Caco-2 (cell line): ENCODE measurements around the gene FILIP1. TPM values are rescaled to one million over a fixed set of nuclear protein-coding genes. Genes with fewer than 3 reads are reported as not detected.
A peak's percentile ranks its signal among the peaks of the same experiment; 100 is the strongest.

ENCODE experiments used
- BruUV-seq: library from RNA; stranded (reverse); fragments of 400-500 nt; replicated peaks from 2 replicates; lab custom pipeline; 2021; lab: Mats Ljungman, UMichigan
- CTCF ChIA-PET: fragments of 300-600 bp; sonication (Branson Sonifier 250); formaldehyde crosslinking; loops from one replicate; lab custom pipeline; 2022; ENCODE audit warnings: antibody characterized with exemption; lab: Charles Lee
- POLR2A ChIA-PET: fragments of 300-600 bp; sonication (Branson Sonifier 250); formaldehyde crosslinking; loops from one replicate; lab custom pipeline; 2022; ENCODE audit warnings: antibody characterized with exemption; lab: Charles Lee
- DNase-seq, 2 experiments: peaks; one replicate each; pipeline versions ENCODE4 v3.0.0 to v3.0.0-alpha.2; 2020 to 2022
- H3K27me3 ChIP-seq: replicated peaks from 2 replicates; pipeline ENCODE4 v1.6.0; 2011; ENCODE audit warnings: low read length; ENCODE audit not compliant: control insufficient read depth, insufficient read depth
- H3K36me3 ChIP-seq: 2 replicates; pipeline ENCODE4 v1.5.1; 2011; ENCODE audit warnings: low read length; ENCODE audit not compliant: control insufficient read depth, insufficient read depth
- H3K4me1 ChIP-seq: fragments of 250-450 bp; sonication (Bioruptor Pico); 2 replicates; pipeline ENCODE4 v1.5.1; 2020; ENCODE audit warnings: mild to moderate bottlenecking
- H3K4me3 ChIP-seq: 2 replicates; pipeline ENCODE4 v1.5.1; 2011; ENCODE audit warnings: low read depth, mild to moderate bottlenecking, control low read depth, low read length
- H3K9me3 ChIP-seq: fragments of 250-450 bp; sonication (Bioruptor Pico); 2 replicates; pipeline ENCODE4 v1.5.1; 2020; ENCODE audit warnings: mild to moderate bottlenecking, moderate library complexity
- H3K27ac Mint-ChIP-seq: one replicate; pipeline ENCODE4 v1.8.0; 2022; ENCODE audit warnings: mixed read lengths; ENCODE audit not compliant: unreplicated experiment
- H3K27me3 Mint-ChIP-seq: one replicate; pipeline ENCODE4 v1.8.0; 2022; ENCODE audit warnings: mixed read lengths; ENCODE audit not compliant: insufficient read depth, unreplicated experiment
- H3K36me3 Mint-ChIP-seq: one replicate; pipeline ENCODE4 v1.8.0; 2022; ENCODE audit warnings: mild to moderate bottlenecking, mixed read lengths; ENCODE audit not compliant: insufficient read depth, unreplicated experiment
- H3K4me1 Mint-ChIP-seq: one replicate; pipeline ENCODE4 v1.8.0; 2022; ENCODE audit warnings: low read depth, mixed read lengths; ENCODE audit not compliant: unreplicated experiment
- H3K4me3 Mint-ChIP-seq: one replicate; pipeline ENCODE4 v1.8.0; 2022; ENCODE audit warnings: mild to moderate bottlenecking, moderate library complexity, mixed read lengths; ENCODE audit not compliant: unreplicated experiment
- H3K9me3 Mint-ChIP-seq: one replicate; pipeline ENCODE4 v1.8.0; 2022; ENCODE audit warnings: mixed read lengths; ENCODE audit not compliant: unreplicated experiment
- intact Hi-C: fragments of 100-400 bp; cut with micrococcal nuclease; formaldehyde crosslinking; loops from one replicate; pipeline ENCODE4 v1.10.0; 2022; ENCODE audit not compliant: unreplicated experiment
- total RNA-seq: library from RNA; stranded (reverse); gene quantifications from 2 replicates; pipeline ENCODE4 v1.2.3, GENCODE V29; 2022
- TF ChIP-seq, protein P1 (sequence below), 2 experiments: fragments of 200-600 bp in 1 of 2; IDR thresholded peaks; 1 replicate in 1 of 2; 2 replicates in 1 of 2; pipeline versions ENCODE4 v1.5.1 to v1.8.0; 2011 to 2022; ENCODE audit warnings: antibody characterized with exemption in 1 of 2, control low read depth in 1 of 2, inconsistent platforms in 1 of 2, low read depth in 1 of 2, low read length in 1 of 2, mild to moderate bottlenecking in 1 of 2, moderate library complexity in 1 of 2; ENCODE audit not compliant: insufficient read depth in 1 of 2, severe bottlenecking in 1 of 2, unreplicated experiment in 1 of 2

The FILIP1 gene
- total RNA-seq, 1 experiment from 2014 or later, result 0.07 TPM

DNA sequence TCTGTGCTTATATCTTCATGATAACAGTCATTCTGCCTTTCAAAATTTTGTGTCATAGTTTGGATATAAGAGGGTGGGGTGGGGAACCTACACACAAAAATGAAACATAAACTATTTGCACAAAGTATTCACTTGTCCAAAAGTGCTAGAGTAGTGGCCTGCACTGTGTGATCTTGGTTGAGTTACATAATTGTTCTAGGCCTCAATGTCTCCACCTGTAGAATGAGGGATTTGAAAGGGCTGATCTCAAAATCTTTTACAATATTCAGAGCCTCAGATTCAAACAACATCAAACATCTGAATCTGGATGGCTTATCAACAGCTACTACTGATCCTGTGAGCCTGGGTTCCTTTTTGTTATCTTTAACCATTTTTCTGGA, 144.7 kb downstream of the FILIP1 start:
- DNase-seq, result no peak
- no peaks in the 10 kb centered on the region for H3K9me3 ChIP-seq
- Mint-ChIP-seq H3K27ac (no peak overlapping the region), H3K36me3 (no peaks in the 10 kb centered on the region), H3K9me3 (peaks cover 8% of the 10 kb centered on the region), H3K4me1 (peaks cover 6% of the 10 kb centered on the region), H3K27me3 (peaks cover 4% of the 10 kb centered on the region), H3K4me3 (peak overlapping the region; percentile 72)
- POLR2A ChIA-PET, result no interaction called here
- peaks cover 9% of the 10 kb centered on the region; the same call in 1 of the 2 replicates for H3K4me1 ChIP-seq
- peak overlapping the region; percentile 26; the same call in 1 of the 2 replicates for H3K4me3 ChIP-seq
- no TSS peak for BruUV-seq
- CTCF ChIA-PET, result no interaction called here
- TF ChIP-seq, protein P1, sequence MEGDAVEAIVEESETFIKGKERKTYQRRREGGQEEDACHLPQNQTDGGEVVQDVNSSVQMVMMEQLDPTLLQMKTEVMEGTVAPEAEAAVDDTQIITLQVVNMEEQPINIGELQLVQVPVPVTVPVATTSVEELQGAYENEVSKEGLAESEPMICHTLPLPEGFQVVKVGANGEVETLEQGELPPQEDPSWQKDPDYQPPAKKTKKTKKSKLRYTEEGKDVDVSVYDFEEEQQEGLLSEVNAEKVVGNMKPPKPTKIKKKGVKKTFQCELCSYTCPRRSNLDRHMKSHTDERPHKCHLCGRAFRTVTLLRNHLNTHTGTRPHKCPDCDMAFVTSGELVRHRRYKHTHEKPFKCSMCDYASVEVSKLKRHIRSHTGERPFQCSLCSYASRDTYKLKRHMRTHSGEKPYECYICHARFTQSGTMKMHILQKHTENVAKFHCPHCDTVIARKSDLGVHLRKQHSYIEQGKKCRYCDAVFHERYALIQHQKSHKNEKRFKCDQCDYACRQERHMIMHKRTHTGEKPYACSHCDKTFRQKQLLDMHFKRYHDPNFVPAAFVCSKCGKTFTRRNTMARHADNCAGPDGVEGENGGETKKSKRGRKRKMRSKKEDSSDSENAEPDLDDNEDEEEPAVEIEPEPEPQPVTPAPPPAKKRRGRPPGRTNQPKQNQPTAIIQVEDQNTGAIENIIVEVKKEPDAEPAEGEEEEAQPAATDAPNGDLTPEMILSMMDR (IDR thresholded peaks at IDR 0.05; ENCODE audit: insufficient read depth in 1 of 2, low read depth in 1 of 2, low read length in 1 of 2, severe bottlenecking in 1 of 2, unreplicated experiment in 1 of 2), result no peak
- H3K27me3 ChIP-seq, result no peaks in the 10 kb centered on the region
- H3K36me3 ChIP-seq, result no peaks in the 10 kb centered on the region
- intact Hi-C loops, result loop anchor here (5.0 kb wide), 1 partner anchor 52 kb away; no protein-coding TSS in a partner anchor

- Mint-ChIP-seq H3K27me3 (no peaks in the 10 kb centered on the region), H3K27ac (no peak overlapping the region), H3K9me3 (peaks cover 8% of the 10 kb centered on the region), H3K36me3 (no peaks in the 10 kb centered on the region), H3K4me1 (peaks cover 6% of the 10 kb centered on the region), H3K4me3 (no peak overlapping the region)
- Histone ChIP-seq H3K9me3 (no peaks in the 10 kb centered on the region), H3K27me3 (no peaks in the 10 kb centered on the region), H3K4me3 (no peak overlapping the region), H3K36me3 (no peaks in the 10 kb centered on the region), H3K4me1 (peaks cover 9% of the 10 kb centered on the region; the same call in 1 of the 2 replicates)
- intact Hi-C loops, result loop anchor here (5.0 kb wide), 1 partner anchor 51 kb away; no protein-coding TSS in a partner anchor
- CTCF ChIA-PET, result no interaction called here
- POLR2A ChIA-PET, result no interaction called here
- no peak for DNase-seq
- BruUV-seq, result no TSS peak
- TF ChIP-seq, protein P1 (IDR thresholded peaks at IDR 0.05; ENCODE audit: insufficient read depth in 1 of 2, low read depth in 1 of 2, low read length in 1 of 2, severe bottlenecking in 1 of 2, unreplicated experiment in 1 of 2), result no peak
Observed at GRCh38 chr6:75347898-75348610, 145.5 kb downstream of the FILIP1 start.

DNA sequence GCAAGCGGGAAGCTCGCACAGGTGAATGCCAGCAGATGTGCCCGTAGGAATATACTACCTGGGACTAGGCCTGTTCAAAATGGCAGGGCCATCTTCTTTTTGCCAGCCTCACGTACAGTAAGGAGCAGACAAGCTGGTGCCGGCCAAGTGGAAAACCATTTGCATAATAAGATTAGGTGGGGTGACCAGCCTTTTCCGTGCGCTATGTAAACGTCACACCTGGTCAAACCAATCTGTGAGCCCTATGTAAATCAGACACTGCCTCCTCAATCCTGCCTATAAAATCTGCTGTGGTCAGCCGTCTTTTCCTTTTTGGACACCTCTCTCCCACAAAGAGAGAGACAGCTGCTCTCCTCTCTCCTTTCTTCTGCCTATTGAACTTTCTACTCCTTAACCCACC, 148.2 kb downstream of the FILIP1 start:
- Mint-ChIP-seq H3K27me3 (no peaks in the 10 kb centered on the region), H3K4me3 (no peak overlapping the region), H3K4me1 (peaks cover 6% of the 10 kb centered on the region), H3K9me3 (peaks cover 8% of the 10 kb centered on the region), H3K27ac (no peak overlapping the region), H3K36me3 (no peaks in the 10 kb centered on the region)
- Histone ChIP-seq H3K9me3 (no peaks in the 10 kb centered on the region), H3K4me3 (no peak overlapping the region), H3K4me1 (peaks cover 9% of the 10 kb centered on the region; the same call in 1 of the 2 replicates), H3K27me3 (no peaks in the 10 kb centered on the region), H3K36me3 (no peaks in the 10 kb centered on the region)
- intact Hi-C loops, result loop anchor here (5.0 kb wide), 1 partner anchor 48 kb away; no protein-coding TSS in a partner anchor
- CTCF ChIA-PET, result no interaction called here
- TF ChIP-seq, protein P1 (IDR thresholded peaks at IDR 0.05; ENCODE audit: insufficient read depth in 1 of 2, low read depth in 1 of 2, low read length in 1 of 2, severe bottlenecking in 1 of 2, unreplicated experiment in 1 of 2), result no peak
- DNase-seq, result no peak
- POLR2A ChIA-PET, result no interaction called here
- no TSS peak for BruUV-seq
